GM19099 (cell line): ENCODE data around the gene LILRB1.

ENCODE experiments used
- POLR2A ChIP-seq: IDR thresholded peaks from 3 replicates; pipeline ENCODE4 v1.6.1; 2011; ENCODE audit warnings: low read depth; ENCODE audit not compliant: insufficient read length; ENCODE audit errors: extremely low read depth

Gene LILRB1

DNA sequence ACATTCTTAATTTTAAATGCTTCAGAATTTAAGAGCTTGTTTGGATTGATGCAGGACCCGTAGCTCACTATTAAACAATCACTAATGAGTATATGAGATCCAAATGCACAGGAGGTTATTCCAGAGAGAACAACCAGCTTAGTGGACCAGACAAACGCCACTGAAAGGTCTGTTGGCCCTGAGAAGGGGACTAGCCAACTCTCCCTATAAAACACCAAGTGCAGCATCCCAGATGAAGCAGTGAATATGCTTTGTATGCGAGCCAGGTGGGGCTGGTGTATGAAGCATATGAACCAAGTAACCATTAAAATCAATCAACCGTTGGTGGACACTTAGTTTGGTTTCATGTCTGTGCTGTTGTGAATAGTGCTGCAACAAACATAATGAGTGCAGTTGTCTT is 9.8 kb upstream of the LILRB1 start:
- no peak for TF ChIP-seq POLR2A

DNA sequence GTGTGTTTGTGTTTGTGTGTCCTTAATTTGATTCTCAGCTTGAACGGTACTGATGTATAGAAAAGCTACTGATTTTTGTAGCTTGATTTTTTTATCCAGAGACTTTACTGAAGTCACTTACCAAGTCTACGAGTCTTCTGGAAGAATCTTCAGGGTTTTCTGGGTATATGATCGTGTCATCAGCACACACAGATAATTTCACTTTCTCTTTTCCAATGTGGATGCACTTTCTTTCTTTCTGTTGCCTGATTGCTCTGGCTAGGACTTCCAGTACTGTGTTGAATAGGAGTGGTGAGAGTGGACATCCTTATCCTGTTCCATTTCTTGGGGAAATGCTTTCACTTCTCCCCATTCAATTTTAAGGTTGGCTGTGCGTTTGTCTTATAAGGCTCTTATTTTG is 7.9 kb upstream of the LILRB1 start:
- TF ChIP-seq POLR2A = no peak

DNA sequence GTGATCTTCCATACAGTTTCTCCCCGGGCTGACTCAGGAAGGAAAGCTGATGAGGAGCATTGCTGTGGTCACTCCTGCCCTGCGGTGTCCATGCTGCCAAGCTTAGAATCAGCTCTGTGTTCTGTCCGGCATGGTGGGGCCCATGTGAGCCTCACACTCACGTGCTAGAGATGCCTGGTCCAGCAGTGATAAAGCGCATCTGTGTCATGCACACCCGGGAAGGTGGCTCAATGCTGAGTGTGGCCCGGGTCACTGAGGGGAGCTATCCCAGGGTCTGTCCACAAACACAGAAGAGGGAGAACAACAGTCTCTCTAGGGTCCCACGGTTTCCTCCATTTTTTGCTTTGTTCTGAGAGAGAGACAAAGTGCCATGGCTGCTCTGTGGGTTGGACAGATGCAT is 3.5 kb upstream of the LILRB1 start:
- no peak for TF ChIP-seq POLR2A

DNA sequence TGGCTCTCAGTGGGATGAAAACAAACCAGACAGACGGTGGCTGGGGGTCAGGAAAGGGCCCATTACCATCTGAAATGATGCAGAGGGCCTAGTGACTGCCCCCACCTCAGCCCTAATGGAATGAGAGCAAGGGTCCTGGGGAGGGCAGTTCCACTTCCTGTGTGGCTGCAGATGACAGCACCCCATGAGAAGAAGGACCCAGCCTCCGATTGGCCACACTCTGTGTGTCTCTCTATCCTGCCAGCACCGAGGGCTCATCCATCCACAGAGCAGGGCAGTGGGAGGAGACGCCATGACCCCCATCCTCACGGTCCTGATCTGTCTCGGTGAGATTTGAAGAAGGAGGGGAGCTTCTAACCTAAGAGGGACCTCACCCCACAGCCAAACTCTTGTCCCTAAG is 498 bp downstream of the LILRB1 start:
- TF ChIP-seq POLR2A = no peak

DNA sequence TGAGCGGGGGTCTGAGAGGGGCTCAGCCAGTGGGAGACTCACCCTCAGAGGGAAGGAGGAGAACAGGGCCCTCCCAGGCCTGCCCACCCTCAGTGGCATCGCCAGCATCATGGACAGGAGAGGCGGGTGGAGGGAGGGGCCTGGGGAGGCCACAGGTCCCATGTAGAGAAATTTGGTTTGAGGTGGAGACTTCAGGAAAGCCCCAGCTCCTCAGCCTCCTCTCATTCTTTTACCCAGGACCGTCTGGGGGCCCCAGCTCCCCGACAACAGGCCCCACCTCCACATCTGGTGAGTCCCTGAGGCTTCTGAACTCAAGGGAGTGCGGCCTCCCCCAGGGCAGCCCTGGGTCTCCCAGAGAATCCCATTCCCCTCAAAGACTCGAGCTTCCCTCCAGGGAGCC is 3.1 kb downstream of the LILRB1 start:
- TF ChIP-seq POLR2A = no peak

DNA sequence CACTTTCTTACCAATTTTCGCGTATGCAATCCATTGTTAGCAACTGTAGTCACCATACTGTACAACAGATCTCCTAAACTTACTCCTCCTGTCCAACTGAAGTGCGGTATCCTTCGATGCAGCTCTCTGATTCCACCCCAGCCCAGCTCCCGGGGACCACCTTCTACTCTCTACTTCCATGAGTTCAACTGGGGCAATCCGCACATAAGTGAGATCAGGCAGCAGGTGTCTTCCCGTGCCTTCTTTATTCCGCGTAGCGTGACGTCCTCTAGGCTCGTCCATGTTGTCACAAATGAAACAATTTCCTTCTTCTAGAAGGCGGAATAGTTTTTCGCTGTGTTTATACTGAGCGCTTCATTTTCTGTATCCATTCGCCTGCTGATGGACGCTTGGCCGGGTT is 8.4 kb downstream of the LILRB1 start:
- no peak for TF ChIP-seq POLR2A

DNA sequence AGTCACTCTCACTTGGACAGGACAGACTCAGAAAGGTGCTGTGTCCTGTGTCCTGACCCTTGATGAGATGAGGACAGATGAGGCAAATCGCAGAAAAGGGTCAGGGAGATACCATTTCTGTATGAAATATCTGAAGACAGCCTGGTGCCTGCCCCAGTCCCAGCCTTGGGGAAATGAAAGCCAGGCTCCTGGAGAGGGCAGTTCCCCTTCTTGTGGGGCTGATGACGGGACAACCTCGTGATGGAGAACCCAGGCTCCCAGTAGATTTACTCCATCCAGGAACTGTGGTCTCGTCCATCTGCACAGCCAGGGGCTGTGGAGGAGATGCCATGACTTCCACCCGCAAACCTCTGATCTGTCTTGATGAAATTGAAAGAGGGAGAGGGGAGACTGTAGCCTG is 13.8 kb downstream of the LILRB1 start:
- TF ChIP-seq POLR2A = no peak

DNA sequence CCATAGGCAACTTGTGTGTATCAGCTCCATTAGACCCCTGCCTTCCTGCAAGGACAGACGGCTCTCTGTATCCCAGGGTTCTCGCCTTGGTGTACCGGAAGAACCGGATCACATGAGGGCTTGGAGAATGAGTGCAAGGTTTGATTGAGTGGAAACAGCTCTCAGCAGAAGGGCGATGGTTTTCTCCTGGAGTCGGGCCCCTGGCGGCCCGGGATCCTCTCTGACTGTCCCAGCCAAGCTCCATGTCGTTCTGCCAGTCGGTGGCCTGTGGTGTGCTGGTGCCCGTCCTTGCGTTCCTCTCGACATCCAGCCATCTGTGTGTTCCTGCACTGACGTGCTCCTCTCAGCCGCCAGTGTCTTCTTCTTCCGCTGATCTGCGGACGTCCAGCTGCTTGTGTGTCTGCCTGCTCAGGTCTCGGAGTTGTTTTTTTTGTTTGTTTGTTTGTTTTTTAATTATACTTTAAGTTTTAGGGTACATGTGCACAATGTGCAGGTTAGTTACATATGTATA is 16.1 kb downstream of the LILRB1 start:
- no peak for TF ChIP-seq POLR2A

DNA sequence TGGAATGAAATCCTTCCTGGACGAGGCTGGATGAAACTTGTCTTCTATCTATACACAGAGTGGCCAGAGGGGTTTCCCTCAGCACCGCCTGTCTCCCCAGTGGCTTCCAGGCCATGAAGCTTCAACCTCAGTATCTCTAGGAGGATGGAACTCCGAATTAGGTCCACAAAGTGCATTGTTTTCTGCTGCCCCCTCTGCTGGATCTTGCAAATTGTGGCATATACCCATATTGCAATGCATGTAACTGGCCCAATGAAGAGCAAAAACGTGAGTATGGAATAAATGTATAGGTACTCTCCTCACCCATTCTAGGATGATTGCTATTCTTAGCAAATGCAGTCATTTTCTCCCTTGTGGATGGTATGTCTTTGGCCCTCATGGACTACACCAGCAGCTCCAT is 17.8 kb downstream of the LILRB1 start:
- no peak for TF ChIP-seq POLR2A

DNA sequence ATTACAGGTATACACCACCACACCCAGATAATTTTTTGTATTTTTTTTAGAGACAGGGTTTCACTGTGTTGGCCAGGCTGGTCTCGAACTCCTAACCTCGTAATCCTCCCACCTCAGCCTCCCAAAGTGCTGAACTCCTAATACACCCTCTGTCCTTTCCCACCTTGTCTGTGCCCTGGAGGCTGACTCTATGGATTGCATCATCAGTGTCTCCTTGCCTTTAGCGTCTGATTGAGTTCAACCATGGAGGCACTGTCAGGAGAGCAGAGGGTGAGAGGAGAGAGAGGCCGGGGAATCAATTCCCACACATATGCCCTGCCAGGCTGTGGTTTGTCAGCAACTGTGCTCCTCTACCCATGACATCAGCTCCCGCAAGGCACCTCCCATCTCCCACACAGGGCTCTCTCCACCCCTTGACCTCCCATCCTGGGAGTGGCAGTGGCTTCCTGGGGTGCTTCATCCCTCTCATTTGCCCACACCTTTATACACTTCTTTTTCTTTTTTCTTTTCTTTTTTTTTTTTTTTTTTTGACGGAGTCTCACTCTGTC is 19.9 kb downstream of the LILRB1 start:
- no peak for TF ChIP-seq POLR2A

DNA sequence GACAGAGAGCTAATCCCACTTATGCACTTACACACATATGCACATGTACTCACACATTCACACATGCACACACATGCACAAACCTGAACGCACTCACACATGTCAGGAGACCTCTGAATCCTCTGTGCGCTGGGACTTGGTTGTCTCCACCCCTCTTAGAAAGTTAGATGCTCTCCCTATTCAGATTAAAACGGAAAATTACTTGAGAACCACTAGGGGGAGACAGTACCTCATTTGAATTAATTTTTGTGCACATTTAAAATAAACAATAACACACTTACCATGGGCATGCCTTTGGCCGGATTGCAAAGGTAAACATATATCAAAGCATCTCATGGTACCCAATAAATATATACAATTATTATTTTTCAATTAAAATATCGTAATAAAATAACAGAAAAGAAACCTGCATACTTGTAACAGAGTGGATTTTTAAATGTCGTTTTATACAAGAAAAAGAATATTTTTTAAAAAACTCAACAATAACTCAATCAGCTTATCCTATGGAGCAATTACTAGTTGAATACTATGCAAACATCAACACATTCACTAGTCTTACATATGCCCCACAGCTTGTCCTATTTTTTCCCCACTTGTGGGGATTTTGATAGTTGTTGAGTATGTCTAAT is 23.0 kb downstream of the LILRB1 start:
- no peak for TF ChIP-seq POLR2A

DNA sequence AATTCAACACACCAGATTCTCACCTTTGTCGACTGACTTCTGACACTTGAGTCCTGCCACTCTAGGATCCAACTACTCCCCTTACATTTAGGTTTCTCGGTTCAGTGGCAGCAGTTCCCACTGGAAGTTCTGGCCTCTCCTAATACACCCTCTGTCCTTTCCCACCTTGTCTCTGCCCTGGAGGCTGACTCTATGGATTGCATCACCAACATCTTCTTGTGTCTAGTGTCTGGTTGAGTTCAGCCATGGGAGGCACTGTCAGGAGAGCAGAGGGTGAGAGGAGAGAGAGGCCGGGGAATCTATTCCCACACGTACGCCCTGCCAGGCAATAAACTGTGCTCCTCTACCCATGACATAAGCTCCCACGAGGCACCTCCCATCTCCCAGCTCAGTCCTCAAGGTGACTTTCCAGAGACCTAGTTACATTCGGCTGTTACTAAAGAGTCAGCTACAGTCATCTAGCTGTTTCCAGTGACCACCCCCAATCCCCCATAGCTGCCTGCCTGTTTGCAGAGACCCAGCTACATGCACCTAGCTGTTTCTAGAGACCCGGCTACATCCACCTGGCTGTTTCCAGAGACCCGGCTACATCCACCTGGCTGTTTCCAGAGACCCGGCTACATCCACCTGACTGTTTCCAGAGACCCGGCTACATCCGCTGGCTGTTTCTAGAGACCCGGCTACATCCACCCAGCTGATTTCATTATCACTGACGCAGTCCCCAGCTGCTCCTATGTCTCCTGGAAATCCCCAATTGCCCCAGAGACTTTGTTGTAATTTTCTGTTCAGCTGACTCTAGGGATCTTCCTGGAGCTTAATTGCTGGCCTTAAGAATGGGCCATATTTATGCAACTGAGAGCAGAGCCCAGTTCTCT is 24.4 kb downstream of the LILRB1 start:
- no peak for TF ChIP-seq POLR2A

DNA sequence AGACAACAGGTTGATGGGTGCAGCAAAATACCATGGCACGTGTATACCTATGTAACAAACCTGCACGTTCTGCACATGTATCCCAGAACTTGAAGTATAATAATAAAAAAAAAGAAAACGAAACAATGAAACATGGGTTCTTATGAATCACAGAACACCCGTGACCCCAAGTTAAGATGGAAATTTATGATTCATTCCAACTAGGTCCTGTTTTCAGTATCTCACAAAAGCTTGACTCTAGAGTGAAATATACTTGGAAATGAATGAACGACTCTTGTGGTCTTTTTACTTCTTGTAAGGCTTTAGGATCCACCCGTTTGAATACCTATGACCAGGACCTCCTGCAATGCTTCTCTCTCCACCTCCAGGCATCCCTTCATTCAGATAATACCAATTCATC is 29.0 kb downstream of the LILRB1 start:
- TF ChIP-seq POLR2A = no peak

DNA sequence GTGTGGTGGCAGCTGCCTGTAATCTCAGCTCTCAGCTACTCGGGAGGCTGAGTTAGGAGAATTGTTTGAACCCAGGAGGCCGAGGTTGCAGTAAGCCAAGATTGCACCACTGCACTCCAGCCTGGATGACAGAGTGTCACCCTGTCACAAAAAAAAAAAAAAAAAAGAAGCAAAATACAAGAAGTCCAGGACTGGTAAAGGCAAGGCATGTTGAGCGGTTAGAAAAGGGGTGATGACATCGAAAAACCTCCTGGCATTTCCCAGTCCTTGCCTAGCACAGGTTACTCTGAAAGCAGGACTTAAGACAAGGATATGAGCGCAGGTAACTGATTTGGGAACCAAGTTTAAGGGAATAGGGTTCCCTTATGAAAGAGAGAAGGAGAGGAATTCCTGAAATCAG is 30.0 kb downstream of the LILRB1 start:
- TF ChIP-seq POLR2A = no peak

DNA sequence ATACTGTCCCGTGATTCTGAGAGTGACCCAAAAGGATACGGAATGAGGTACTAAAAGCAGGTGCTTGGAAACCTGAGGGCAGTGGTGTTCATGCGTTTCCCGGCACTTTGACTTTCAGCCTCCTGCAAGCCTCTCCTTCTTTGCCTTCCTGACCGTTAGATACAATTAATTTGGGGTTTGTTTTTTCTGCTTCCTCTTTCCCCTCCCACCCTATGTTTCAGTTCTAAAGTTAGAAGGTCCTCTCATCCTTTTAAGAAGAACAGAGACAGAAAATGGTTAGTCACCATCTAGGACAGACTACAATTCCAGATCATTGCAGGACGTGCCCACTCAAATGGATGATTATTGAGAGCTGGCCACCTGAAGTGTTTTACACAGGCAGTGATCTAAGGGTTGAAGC is 30.7 kb downstream of the LILRB1 start:
- TF ChIP-seq POLR2A = no peak
